GM19025 (cell line): Measurements from ENCODE around the gene SCUBE1.

ENCODE experiments used
- ATAC-seq: cut with Tn5 transposase; IDR thresholded peaks from one replicate; pipeline ENCODE4 v1.9.1; 2021; ENCODE audit warnings: mild to moderate bottlenecking, low read depth, moderate library complexity; ENCODE audit not compliant: unreplicated experiment

The SCUBE1 gene

GRCh38 chr22:43343262-43343669 lies at the start of gene SCUBE1:
Gene SCUBE1, minus strand, starts transcription at chr22:43343372. Its CDS starts 111 bp downstream, at chr22:43343261.
- no peak for ATAC-seq

DNA sequence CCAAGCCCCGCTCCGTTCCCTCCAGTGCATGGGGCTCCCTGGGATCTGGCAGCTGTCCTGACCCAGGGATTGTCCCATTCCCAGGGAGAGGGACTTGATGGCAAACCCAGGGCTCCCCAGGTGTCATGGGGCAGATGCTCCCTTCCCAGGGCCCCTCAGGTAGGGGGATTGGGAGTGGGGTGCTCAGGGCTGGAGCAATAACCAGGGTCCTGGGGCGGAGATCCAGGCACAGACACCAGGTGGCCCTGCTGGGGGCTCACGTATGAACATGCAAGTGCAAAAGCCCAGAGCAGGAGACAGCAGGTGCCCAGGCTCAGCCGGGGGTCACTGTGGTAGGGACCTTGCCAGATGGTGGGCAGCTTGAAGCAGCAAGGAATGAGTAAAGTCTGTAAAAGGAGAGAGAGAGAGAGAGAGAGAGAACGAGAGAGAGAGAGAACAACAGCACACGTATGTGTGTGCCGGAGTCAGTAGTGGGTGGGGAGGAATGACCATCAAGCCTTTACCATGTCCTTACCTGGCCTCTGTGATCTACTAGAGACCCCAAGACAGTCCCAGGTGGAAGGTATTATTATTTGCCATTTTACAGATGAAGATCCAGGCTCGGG lies 49.3 kb upstream of the SCUBE1 start:
- no peak for ATAC-seq

DNA sequence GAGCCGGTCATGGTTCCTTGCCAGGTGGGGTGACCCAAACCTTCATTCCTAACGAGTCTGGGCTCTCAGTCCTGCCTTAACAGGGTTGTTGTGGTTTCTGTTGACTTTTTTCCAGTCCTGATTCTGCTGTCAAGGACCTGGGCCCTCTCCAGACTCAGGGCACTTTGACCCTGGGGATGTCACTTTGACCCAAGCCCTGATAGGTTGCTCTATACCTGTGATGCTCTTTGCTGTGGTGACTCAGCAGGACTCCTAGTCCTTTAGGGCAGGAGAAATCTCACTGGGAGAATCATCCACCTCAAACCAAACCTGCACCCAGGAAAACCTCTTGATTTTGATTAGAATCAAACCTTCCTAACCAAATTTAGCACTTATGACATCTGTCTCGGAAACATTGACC lies 48.1 kb upstream of the SCUBE1 start:
- no peak for ATAC-seq

DNA sequence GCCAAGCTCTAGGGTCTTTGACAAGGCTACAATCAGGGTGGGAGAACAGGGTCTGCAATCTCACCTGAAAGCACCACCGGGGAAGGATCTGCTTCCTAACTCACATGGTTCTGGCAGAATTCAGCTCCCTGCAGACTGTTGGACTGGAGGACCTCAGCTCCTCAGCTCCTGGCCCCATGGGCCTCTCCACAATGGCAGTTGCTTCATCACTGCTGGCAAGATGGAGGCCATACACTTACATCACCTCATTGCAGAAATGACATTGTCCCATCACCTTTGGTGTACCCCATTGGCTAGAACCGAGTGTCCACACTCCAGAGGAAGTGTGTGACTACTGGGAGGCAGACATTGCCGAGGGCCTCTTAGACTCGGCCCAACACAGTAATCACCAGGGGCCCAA lies 47.7 kb upstream of the SCUBE1 start:
- ATAC-seq, result no peak

DNA sequence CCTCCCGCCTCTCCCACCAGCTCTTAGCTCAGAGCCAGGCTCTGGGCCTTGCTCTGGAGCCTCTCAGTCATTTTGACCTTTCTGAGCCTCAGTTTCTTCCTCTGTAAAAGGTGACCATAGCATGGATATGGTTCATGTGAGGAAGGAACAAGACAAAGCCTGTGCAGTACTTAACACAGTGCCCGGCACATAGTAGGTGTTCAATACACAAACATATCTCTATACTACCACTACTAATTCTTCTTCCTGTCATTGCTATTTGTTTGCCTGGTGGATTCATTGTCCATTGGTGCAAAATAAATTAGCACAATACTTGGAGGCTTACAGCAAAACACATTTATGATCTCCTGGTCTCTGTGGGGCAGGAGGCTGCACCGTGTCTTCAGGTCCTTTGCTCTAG lies 47.0 kb upstream of the SCUBE1 start:
- ATAC-seq, result no peak

DNA sequence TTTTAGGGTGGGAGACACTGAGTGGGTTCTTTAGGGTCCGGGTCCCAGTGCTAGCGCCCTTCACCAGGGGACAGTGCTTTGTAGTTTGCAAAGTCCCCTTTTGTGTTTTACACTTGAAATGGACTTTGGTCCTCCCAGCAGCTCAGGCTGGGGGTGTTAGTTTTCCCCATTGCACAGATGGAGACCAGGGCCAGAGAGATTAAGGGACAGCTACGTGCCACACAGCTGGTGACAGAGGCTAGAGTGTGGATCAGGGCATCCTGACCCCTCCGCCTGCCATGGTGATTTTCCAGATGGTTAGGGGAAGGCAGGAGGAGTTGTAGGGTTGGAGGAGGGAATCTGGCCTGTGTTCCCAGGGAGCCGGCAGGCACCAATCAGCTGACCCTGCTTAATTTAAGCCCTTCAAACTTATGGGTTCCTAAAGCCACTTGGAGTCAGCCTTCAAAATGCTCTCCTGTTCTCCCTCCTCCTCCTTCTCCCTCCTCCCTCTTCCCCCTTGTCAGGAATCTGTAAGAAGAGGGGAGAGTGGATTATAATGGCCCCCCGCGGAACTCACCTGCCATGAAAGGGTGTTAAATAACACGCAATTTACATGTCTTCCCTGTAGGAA lies 46.2 kb upstream of the SCUBE1 start:
- ATAC-seq, result no peak

DNA sequence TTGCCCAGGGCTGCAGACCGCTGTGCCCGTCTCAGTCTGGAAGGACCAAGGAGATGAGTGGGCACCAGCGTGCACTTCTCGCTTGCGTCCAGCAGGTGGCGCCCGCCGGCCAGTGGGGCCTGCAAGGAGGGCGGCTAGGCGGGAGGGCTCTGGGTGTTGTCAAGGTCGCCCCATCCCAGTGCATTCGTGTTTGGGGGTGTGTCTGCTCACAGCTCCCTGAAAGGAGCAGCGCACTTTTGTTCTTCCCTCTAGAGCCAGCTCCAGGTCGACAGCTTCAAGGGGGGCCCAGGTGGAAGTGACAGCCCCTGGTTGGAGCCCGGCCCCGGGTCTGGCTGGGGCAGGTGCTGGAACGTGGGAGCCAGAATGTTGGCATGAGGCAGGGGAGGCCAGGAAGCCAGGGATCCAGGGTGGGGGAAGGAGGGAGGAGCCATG lies 45.3 kb upstream of the SCUBE1 start:
- ATAC-seq, result no peak

DNA sequence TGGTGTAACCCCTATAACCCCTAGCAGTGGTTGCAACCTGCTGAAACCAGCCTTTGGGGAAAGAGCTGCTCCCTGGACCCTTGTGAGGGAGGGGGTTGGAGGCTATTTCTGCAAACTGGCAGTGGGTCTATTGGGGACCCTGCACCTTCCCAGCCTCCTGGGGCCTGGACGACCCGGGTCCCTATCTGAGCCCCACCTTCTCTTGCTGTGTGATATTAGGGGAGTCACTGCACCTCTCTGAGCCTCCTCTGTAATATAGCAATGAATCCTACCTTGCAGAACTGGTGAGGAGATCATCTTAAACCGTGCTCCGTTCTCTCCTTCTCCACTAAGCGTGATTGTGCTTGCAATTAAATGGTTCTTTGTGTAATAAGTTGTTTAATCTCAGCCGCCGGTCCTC lies 44.6 kb upstream of the SCUBE1 start:
- no peak for ATAC-seq

- no peak for ATAC-seq
Observed at GRCh38 chr22:43385770-43386641, 42.8 kb upstream of the SCUBE1 start.

- ATAC-seq, result no peak
Observed at GRCh38 chr22:43384863-43385262, 41.7 kb upstream of the SCUBE1 start.

GRCh38 chr22:43381693-43382092 lies 38.5 kb upstream of the SCUBE1 start:
- ATAC-seq, result no peak

DNA sequence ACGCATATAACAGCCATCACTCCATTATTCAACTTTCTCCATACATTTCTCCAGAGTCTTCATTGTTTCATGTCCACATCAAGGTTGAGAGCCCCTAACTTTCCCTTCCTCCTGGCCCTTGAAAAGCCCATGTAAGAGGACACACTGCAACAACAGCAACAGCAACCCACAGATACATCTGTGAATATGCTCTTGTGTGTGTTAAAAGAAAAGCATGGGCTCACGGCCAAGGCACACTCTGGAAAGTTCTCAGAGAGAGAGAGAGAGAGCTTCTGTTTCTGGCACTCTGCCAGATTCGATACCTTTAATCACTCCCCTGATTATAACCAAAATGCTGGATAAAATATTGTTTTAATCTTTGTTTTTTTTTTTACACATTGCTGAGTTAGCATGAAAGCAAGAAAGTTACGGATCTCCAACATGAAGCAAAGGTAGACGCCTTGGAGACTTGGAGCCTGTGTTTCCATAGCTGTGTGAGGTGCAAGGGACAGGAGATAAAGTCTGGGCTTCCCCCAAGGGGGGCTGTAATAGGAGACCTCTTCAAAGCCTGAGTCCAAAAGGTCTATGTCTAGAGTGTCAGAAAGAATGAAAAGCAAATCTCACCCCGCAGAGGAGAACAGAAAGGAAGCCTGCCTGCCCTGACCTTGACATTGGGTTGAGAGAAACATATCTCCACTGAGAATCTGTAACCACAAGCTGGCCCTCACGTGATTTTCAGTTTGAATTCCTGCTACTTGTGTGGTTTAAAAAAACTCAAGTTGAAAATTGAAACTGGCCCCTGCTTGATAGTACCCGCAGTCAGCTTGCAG lies 34.9 kb upstream of the SCUBE1 start:
- no peak for ATAC-seq

GRCh38 chr22:43377548-43377895 lies 34.4 kb upstream of the SCUBE1 start:
- no peak for ATAC-seq

GRCh38 chr22:43376765-43377547 lies 33.8 kb upstream of the SCUBE1 start:
- ATAC-seq, result peak; percentile 60

GRCh38 chr22:43375951-43376455 lies 32.8 kb upstream of the SCUBE1 start:
- no peak for ATAC-seq

DNA sequence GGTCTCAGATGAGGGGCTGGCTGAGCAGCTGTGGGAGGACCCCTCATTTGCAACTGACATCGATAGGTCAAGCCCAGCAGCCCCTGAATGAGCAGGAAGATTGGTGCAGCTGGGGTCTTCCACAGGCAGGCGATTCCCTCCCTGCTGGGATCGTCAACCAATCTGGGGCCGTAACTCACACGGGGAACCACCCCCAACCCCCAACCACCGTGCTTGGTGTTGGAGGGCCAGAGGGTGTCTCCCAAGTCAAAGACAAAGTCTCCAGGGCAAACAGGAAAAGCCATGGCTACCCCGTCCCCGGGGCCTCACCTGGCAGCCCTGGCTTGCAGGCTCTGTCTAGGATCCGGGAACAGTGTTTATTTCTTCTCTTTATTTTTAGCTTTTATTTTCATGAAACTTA lies 26.9 kb upstream of the SCUBE1 start:
- ATAC-seq, result no peak

- no peak for ATAC-seq
Observed at GRCh38 chr22:43365715-43366440, 22.7 kb upstream of the SCUBE1 start.

- no peak for ATAC-seq
Observed at GRCh38 chr22:43364169-43364435, 20.9 kb upstream of the SCUBE1 start.

DNA sequence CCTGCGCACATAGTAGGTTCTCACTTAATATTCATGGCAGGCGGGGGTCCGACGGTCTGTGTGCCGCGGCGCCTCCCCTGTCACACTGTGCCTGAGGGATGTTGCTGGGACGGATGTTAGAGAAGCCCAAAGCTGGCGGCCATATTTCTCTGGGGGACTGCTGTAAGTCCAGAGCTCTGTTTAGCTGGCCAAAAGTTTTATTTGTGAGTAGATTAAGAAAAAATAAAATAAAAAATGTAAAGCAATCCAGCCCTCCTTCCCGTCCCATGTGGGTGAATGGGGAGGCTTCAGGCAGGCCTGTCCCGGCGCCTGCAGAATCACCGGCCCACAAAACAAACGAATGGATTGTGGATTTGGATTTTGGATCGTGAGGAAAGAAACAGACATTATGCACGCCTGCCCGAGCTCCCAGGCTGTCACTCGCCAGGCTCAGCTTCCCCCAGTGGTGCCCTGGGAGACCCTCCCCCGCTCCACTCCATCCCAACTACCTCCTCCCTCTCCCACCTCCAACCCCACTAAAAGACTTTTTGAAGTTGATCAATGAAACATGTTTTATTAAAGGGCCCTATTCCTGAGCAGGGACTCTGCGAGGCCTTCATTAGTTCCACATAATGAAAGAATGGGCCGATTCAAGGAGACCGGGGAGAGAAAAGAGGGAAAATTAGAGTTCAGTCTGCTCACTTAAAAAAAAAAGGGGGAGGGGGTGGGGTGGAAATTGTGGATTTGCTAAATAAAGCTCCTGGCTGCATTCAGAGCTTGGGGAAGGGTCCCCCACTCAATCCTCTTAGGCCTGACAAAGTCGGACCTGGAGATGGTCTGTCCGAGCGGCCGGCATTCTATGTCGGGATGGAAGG lies 20.4 kb upstream of the SCUBE1 start:
- no peak for ATAC-seq
